GM19023 (cell line): ENCODE measurements around the gene NBPF19.
"Not testable (repeated sequence)": the region's sequence is repeated elsewhere in the genome, so short reads cannot be mapped to it uniquely, and the experiment has no call there.

ENCODE experiments used
- ATAC-seq: cut with Tn5 transposase; IDR thresholded peaks from one replicate; pipeline ENCODE4 v1.9.1; 2021; ENCODE audit warnings: mild to moderate bottlenecking, moderate library complexity; ENCODE audit not compliant: unreplicated experiment

Gene NBPF19, protein sequence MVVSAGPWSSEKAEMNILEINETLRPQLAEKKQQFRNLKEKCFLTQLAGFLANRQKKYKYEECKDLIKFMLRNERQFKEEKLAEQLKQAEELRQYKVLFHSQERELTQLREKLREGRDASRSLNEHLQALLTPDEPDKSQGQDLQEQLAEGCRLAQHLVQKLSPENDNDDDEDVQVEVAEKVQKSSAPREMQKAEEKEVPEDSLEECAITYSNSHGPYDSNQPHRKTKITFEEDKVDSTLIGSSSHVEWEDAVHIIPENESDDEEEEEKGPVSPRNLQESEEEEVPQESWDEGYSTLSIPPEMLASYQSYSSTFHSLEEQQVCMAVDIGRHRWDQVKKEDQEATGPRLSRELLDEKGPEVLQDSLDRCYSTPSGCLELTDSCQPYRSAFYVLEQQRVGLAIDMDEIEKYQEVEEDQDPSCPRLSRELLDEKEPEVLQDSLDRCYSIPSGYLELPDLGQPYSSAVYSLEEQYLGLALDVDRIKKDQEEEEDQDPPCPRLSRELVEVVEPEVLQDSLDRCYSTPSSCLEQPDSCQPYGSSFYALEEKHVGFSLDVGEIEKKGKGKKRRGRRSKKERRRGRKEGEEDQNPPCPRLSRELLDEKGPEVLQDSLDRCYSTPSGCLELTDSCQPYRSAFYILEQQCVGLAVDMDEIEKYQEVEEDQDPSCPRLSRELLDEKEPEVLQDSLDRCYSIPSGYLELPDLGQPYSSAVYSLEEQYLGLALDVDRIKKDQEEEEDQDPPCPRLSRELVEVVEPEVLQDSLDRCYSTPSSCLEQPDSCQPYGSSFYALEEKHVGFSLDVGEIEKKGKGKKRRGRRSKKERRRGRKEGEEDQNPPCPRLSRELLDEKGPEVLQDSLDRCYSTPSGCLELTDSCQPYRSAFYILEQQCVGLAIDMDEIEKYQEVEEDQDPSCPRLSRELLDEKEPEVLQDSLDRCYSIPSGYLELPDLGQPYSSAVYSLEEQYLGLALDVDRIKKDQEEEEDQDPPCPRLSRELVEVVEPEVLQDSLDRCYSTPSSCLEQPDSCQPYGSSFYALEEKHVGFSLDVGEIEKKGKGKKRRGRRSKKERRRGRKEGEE (N-terminal part only)

DNA sequence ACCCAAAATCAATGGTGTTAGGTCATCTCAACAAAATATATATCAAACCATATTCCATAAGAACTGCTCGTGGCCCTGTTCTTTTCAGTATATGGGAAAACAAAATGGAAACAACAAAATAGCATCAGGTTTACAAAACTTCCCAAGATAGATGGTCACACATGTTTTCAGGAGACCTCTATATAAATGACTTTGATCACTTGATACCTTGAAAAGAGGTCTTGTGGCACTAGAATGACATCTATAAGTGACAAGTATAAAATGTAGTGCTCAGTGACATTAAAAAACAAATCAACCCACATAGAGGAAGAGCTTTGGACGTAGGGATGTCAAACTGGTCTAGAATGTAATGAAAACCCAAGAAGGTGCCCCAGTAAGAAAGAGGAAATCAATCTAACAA, at the start of gene NBPF19:
Gene NBPF19 (plus strand): TSS at position 301 of the 400 bp plus-strand sequence. CDS start 888 bp downstream, outside the sequence.
- not testable (repeated sequence) for ATAC-seq

- not testable (repeated sequence) for ATAC-seq
Measured at GRCh38 chr1:149428317-149428716, 46.5 kb upstream of the NBPF19 start.

- not testable (repeated sequence) for ATAC-seq
Measured at GRCh38 chr1:149445451-149445850, 29.4 kb upstream of the NBPF19 start.

DNA sequence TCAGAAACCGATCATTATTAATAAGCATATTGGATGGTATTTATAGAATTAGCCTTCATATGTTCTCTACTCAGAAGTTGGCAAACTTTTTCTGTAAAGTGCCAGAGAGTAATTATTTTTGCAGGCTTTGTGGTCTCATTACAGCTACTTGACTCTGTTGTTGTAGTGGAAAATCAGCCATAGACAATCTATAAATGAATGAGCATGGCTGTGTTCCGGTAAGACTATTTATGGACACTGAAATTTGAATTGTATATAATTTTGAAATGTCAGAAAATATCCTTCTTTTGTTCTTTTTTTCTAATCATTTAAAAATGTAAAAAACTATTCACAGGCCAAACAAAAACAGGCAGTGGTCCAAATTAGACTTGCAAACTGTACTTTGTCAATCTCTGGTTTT, 22.6 kb upstream of the NBPF19 start:
- not testable (repeated sequence) for ATAC-seq

- not testable (repeated sequence) for ATAC-seq
Measured at GRCh38 chr1:149452652-149453051, 22.2 kb upstream of the NBPF19 start.

DNA sequence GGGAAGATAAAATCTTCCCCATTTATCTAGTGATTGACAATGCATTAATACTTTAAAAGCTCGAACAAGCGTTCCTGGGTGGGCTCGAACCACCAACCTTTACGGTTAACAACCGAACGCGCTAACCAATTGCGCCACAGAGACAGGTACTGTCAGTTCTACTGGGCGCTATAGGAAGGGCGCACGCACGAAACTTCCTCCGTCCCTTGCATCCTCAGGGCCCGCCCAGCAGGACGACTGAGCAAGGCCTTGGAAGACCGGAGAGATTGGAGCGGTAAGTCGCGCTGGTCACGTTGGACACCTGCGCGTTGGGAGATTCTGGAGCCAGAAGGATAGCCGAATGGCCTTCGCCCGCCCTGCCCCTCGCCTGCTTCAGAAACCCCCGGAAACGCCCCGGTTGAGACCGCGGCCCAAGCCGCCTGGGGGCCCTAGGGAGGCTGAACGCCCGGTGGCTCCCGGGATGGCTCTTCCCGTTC, 83.5 kb downstream of the NBPF19 start:
- not testable (repeated sequence) for ATAC-seq

DNA sequence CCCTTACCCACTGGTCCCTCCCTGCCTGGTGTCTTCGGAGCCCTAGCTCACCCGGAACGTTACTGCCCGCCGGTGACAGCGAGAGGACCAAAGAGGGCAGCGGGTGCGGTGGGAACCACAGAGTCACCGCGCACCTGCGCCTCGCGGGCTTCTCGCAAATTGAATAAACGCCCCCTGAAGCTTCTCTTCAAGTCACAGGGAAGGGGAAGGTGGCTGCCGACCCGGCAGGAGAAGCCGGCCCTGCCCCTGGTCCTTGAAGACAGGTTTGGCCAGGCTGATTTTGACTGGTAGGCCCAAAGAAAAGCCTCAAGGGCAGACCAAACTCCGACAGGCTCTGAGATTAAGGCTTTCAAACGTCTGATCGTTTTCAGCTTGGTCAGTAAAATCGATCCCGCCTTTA, 87.0 kb downstream of the NBPF19 start:
- not testable (repeated sequence) for ATAC-seq

GRCh38 chr1:149565485-149565884, 90.6 kb downstream of the NBPF19 start:
- ATAC-seq = not testable (repeated sequence)

DNA sequence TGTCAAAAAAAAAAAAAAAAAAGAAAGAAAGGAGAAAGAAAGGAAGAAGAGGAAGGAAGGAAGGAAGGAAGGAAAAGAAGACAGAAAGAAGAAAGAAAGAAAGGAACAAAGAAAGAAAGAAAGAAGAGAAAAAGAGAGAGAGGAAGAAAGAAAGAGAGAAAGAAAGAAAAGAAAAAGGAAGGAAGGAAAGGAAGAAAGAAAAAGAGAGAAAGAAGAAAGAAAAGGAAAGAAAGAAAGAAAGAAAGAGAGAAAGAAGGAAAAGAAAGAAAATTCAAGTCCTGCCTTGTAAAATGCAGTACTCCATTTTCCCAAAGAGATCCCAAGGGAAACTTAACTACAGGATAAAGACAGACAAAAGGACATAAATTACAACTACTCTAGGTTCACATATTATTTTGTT, 97.9 kb downstream of the NBPF19 start:
- not testable (repeated sequence) for ATAC-seq

DNA sequence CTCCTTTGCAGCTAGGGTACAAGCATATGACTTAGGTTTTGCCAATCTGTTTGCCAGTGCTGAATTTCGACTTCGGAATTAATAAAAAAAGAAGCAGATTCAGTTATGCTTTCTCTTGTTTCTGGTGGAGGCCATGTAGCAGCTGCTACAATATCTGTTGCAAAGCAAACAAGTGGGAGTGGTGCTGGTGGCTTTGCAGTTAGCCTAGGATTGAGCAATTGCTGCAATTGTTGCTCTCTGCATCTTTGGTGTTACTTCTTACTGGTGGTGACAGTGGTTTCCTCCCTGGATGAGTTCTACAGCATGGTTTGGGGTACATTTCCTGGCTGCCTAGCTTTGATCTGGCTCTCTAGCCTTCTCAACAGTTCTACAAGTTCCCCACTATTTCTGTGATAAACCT, 110.7 kb downstream of the NBPF19 start:
- ATAC-seq = not testable (repeated sequence)
